Omental fat pad (tissue), 4 donors: ENCODE data around the gene CARD16. TPM values are rescaled to one million over a fixed set of nuclear protein-coding genes. Genes with fewer than 3 reads are reported as not detected.
"Not testable (repeated sequence)": the region's sequence is repeated elsewhere in the genome, so short reads cannot be mapped to it uniquely, and the experiment has no call there.

Experiments used
- ATAC-seq: fragments of 150-250 bp; one replicate; pipeline ENCODE4 v1.9.1; 2016; ENCODE audit warnings: mild to moderate bottlenecking, moderate library complexity; ENCODE audit not compliant: low FRiP score
- DNase-seq: peaks from one replicate; pipeline ENCODE4 v3.0.0-alpha.2; 2019; ENCODE audit warnings: low spot score
- CTCF ChIP-seq, 3 donors: fragments of 450-650 bp; IDR thresholded peaks; one replicate each; pipeline ENCODE4 v1.5.1; 2016 to 2017; ENCODE audit warnings: antibody characterized with exemption in 3 of 3, mild to moderate bottlenecking in 3 of 3, moderate library complexity in 2 of 3
- total RNA-seq, 4 donors: library from RNA; depleted of rRNA; stranded (reverse); fragments of >200 nt; gene quantifications; one replicate each; pipeline ENCODE4 v1.1.0, GENCODE V29; 2016

CARD16 gene
- total RNA-seq, 4 donors from 2014 or later, result 8.8 to 22.2 (median 11.8) TPM

GRCh38 chr11:105073456-105074165 is 28.5 kb upstream of the CARD16 start:
- ATAC-seq (no peak), DNase-seq (no peak)
- no peak for TF ChIP-seq CTCF (IDR thresholded peaks at IDR 0.05)

- not testable (repeated sequence) for ATAC-seq, DNase-seq
These were observed 26.9 kb upstream of the CARD16 start for GRCh38 chr11:105072080-105072479.

- no peak for TF ChIP-seq CTCF (IDR thresholded peaks at IDR 0.05)
- DNase-seq (no peak), ATAC-seq (no peak)
These were observed 26.1 kb upstream of the CARD16 start for GRCh38 chr11:105071089-105071732.

GRCh38 chr11:105070306-105070705 is 25.2 kb upstream of the CARD16 start:
- ATAC-seq, result no peak
- DNase-seq, result no peak
- no peak for TF ChIP-seq CTCF (IDR thresholded peaks at IDR 0.05)

GRCh38 chr11:105069749-105070148 is 24.6 kb upstream of the CARD16 start:
- not testable (repeated sequence) for ATAC-seq, DNase-seq

GRCh38 chr11:105063245-105063941 is 18.3 kb upstream of the CARD16 start:
- not testable (repeated sequence) for DNase-seq, ATAC-seq

- no peak for TF ChIP-seq CTCF (IDR thresholded peaks at IDR 0.05)
- no peak for DNase-seq
- ATAC-seq, result no peak
These were observed 12.3 kb upstream of the CARD16 start for GRCh38 chr11:105057432-105057831.

GRCh38 chr11:105056446-105056845 is 11.3 kb upstream of the CARD16 start:
- no peak for DNase-seq
- no peak for ATAC-seq
- TF ChIP-seq CTCF (IDR thresholded peaks at IDR 0.05), result no peak
